ENCODE measurements around the gene TRERF1.

TRERF1 gene

GRCh38 chr6:42406306-42407280 lies 45.1 kb downstream of the TRERF1 start:
- in situ Hi-C loops (cut with MboI; ENCODE audit: low sequenced_read_pairs, unreplicated experiment): no loop called here
- no peak for DNase-seq (ENCODE audit: low spot score)
- TF ChIP-seq, protein P1, sequence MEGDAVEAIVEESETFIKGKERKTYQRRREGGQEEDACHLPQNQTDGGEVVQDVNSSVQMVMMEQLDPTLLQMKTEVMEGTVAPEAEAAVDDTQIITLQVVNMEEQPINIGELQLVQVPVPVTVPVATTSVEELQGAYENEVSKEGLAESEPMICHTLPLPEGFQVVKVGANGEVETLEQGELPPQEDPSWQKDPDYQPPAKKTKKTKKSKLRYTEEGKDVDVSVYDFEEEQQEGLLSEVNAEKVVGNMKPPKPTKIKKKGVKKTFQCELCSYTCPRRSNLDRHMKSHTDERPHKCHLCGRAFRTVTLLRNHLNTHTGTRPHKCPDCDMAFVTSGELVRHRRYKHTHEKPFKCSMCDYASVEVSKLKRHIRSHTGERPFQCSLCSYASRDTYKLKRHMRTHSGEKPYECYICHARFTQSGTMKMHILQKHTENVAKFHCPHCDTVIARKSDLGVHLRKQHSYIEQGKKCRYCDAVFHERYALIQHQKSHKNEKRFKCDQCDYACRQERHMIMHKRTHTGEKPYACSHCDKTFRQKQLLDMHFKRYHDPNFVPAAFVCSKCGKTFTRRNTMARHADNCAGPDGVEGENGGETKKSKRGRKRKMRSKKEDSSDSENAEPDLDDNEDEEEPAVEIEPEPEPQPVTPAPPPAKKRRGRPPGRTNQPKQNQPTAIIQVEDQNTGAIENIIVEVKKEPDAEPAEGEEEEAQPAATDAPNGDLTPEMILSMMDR (IDR thresholded peaks at IDR 0.05; ENCODE audit: borderline replicate concordance, control extremely low read depth, extremely low read depth, insufficient read depth, missing control alignments): no peak

GRCh38 chr6:42405021-42405420 lies 46.7 kb downstream of the TRERF1 start:
- in situ Hi-C loops (cut with MboI; ENCODE audit: low sequenced_read_pairs, unreplicated experiment): no loop called here
- TF ChIP-seq, protein P1 (IDR thresholded peaks at IDR 0.05; ENCODE audit: borderline replicate concordance, control extremely low read depth, extremely low read depth, insufficient read depth, missing control alignments): no peak
- DNase-seq (ENCODE audit: low spot score): no peak

GRCh38 chr6:42404484-42404883 lies 47.2 kb downstream of the TRERF1 start:
- in situ Hi-C loops (cut with MboI; ENCODE audit: low sequenced_read_pairs, unreplicated experiment): no loop called here
- DNase-seq (ENCODE audit: low spot score): no peak
- TF ChIP-seq, protein P1 (IDR thresholded peaks at IDR 0.05; ENCODE audit: borderline replicate concordance, control extremely low read depth, extremely low read depth, insufficient read depth, missing control alignments): no peak

DNA sequence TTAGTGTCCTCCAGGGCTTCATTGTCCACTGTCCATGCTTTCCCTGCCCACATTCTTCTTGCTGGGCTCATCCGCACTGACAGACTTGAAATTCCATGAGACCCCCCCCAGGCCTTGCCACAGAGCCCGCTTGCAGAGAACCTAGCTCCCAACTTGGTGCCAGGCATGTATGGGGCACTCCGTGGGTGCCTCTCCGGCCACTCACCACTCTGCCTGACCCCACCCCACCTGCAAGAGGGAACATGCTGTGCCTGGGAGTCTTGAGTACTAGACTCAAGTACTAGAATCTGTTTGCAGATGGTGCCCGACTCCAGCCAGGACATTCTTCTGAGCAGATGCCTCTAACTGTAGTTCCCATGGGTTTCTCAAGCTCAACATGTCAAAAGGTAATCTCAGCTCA lies 47.9 kb downstream of the TRERF1 start:
- in situ Hi-C loops (cut with MboI; ENCODE audit: low sequenced_read_pairs, unreplicated experiment): no loop called here
- TF ChIP-seq, protein P1 (IDR thresholded peaks at IDR 0.05; ENCODE audit: borderline replicate concordance, control extremely low read depth, extremely low read depth, insufficient read depth, missing control alignments): no peak
- no peak for DNase-seq (ENCODE audit: low spot score)

GRCh38 chr6:42403421-42403820 lies 48.3 kb downstream of the TRERF1 start:
- no peak for DNase-seq (ENCODE audit: low spot score)
- in situ Hi-C loops (cut with MboI; ENCODE audit: low sequenced_read_pairs, unreplicated experiment): no loop called here
- TF ChIP-seq, protein P1 (IDR thresholded peaks at IDR 0.05; ENCODE audit: borderline replicate concordance, control extremely low read depth, extremely low read depth, insufficient read depth, missing control alignments): no peak

- in situ Hi-C loops (cut with MboI; ENCODE audit: low sequenced_read_pairs, unreplicated experiment): no loop called here
- DNase-seq (ENCODE audit: low spot score): peak; percentile 58
- TF ChIP-seq, protein P1 (IDR thresholded peaks at IDR 0.05; ENCODE audit: borderline replicate concordance, control extremely low read depth, extremely low read depth, insufficient read depth, missing control alignments): no peak
Observed at GRCh38 chr6:42402184-42402583, 49.5 kb downstream of the TRERF1 start.

Data from GM13976 (cell line).